HEK293T (cell line): Measurements from ENCODE around the gene KRTAP4-11.
"Not testable (repeated sequence)": the region's sequence is repeated elsewhere in the genome, so short reads cannot be mapped to it uniquely, and the experiment has no call there.

Experiments used
- CTCF ChIA-PET: fragments of 350-600 bp; formaldehyde crosslinking; extraction: SDS; loops from one replicate; lab custom pipeline; 2021; ENCODE audit warnings: antibody characterized with exemption, inconsistent platforms; lab: Yijun Ruan, JAX
- POLR2A ChIA-PET: fragments of 350-600 bp; formaldehyde crosslinking; extraction: SDS; loops from one replicate; lab custom pipeline; 2020; ENCODE audit warnings: antibody characterized with exemption, inconsistent platforms; lab: Yijun Ruan, JAX
- DNase-seq: peaks from one replicate; pipeline ENCODE4 v3.0.0; 2012; ENCODE audit warnings: mixed read lengths; ENCODE audit errors: extremely low spot score
- ARNT ChIP-seq: fragments of 450-650 bp; IDR thresholded peaks from 2 replicates; pipeline ENCODE4 v1.6.1; 2017; ENCODE audit warnings: mild to moderate bottlenecking
- BHLHE40 ChIP-seq: fragments of 450-650 bp; IDR thresholded peaks from 2 replicates; pipeline ENCODE4 v1.6.1; 2016; ENCODE audit warnings: mild to moderate bottlenecking, moderate library complexity, borderline replicate concordance
- CTBP1 ChIP-seq: fragments of 450-650 bp; IDR thresholded peaks from 2 replicates; pipeline ENCODE4 v1.6.1; 2016; ENCODE audit warnings: borderline replicate concordance
- ELF4 ChIP-seq: fragments of 450-650 bp; IDR thresholded peaks from 2 replicates; pipeline ENCODE4 v1.6.1; 2017; ENCODE audit warnings: antibody characterized with exemption
- FOXA1 ChIP-seq: fragments of 450-650 bp; IDR thresholded peaks from 2 replicates; pipeline ENCODE4 v1.6.1; 2016; ENCODE audit warnings: mild to moderate bottlenecking
- FOXK2 ChIP-seq: fragments of 450-650 bp; IDR thresholded peaks from 2 replicates; pipeline ENCODE4 v1.6.1; 2016; ENCODE audit warnings: mild to moderate bottlenecking
- FOXM1 ChIP-seq: fragments of 450-650 bp; IDR thresholded peaks from 2 replicates; pipeline ENCODE4 v1.6.1; 2017; ENCODE audit warnings: mild to moderate bottlenecking, borderline replicate concordance
- HDGF ChIP-seq: fragments of 450-650 bp; IDR thresholded peaks from 2 replicates; pipeline ENCODE4 v1.6.1; 2017; ENCODE audit warnings: antibody characterized with exemption, borderline replicate concordance
- L3MBTL2 ChIP-seq: fragments of 450-650 bp; conservative IDR thresholded peaks from 2 replicates; pipeline ENCODE4 v1.6.1; 2016; ENCODE audit warnings: mild to moderate bottlenecking
- LEF1 ChIP-seq: fragments of 450-650 bp; IDR thresholded peaks from 2 replicates; pipeline ENCODE4 v1.6.1; 2017; ENCODE audit warnings: mild to moderate bottlenecking, borderline replicate concordance
- NFRKB ChIP-seq: fragments of 450-650 bp; IDR thresholded peaks from 2 replicates; pipeline ENCODE4 v1.6.1; 2016; ENCODE audit warnings: mild to moderate bottlenecking, moderate library complexity
- SP1 ChIP-seq: fragments of 450-650 bp; IDR thresholded peaks from 2 replicates; pipeline ENCODE4 v1.6.1; 2017
- SUZ12 ChIP-seq: fragments of 450-650 bp; IDR thresholded peaks from 2 replicates; pipeline ENCODE4 v1.6.1; 2016; ENCODE audit warnings: mild to moderate bottlenecking
- TARDBP ChIP-seq: fragments of 450-650 bp; IDR thresholded peaks from 2 replicates; pipeline ENCODE4 v1.6.1; 2016
- ZNF384 ChIP-seq: fragments of 450-650 bp; IDR thresholded peaks from 2 replicates; pipeline ENCODE4 v1.6.1; 2016
- TF ChIP-seq, protein P1 (sequence below): fragments of 450-650 bp; IDR thresholded peaks from 2 replicates; pipeline ENCODE4 v1.6.1; 2016

The KRTAP4-11 gene

DNA sequence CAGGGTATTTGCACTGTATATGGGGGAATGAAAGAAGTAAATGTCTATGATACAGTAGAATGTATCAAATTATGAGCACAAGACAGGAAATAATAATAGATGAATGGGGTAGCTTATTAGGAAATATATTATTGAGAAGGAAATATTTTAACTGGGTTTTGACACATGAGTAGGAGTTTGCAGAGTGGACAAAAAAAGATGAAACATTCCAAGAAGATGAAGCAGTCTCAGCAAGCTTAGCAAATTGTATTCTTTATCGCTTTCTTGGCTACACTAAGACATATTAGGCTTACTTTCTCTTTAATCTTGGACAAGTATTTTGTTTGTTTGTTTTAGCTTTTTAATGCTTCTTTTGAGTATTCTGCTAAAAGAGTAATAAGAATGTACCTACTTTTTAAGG lies 14.3 kb downstream of the KRTAP4-11 start:
- no peak for DNase-seq
- CTCF ChIA-PET: interaction anchor here (0.6 kb wide), 1 partner anchor 219 kb away, joined by 3 read pairs; the partner anchor contains the start of gene KRT20
- TF ChIP-seq FOXK2 (no peak), TARDBP (no peak), ZNF384 (no peak), BHLHE40 (no peak)
- POLR2A ChIA-PET: no interaction called here

GRCh38 chr17:41101586-41102259 lies 16.4 kb downstream of the KRTAP4-11 start, which contains the start of gene KRTAP4-16:
TSS of gene KRTAP4-16 (minus strand) at chr17:41102209. CDS start at chr17:41102209, 0 bp downstream.
- ChIA-PET POLR2A (no interaction called here), CTCF (no interaction called here)
- no peak for TF ChIP-seq LEF1
- no peak for TF ChIP-seq ZNF384
- TF ChIP-seq L3MBTL2: no peak
- TF ChIP-seq TARDBP: no peak
- no peak for TF ChIP-seq FOXM1
- TF ChIP-seq SP1: no peak
- TF ChIP-seq FOXA1: no peak
- no peak for TF ChIP-seq HDGF
- TF ChIP-seq CTBP1: no peak
- no peak for TF ChIP-seq SUZ12
- TF ChIP-seq ARNT: no peak
- TF ChIP-seq, protein P1, sequence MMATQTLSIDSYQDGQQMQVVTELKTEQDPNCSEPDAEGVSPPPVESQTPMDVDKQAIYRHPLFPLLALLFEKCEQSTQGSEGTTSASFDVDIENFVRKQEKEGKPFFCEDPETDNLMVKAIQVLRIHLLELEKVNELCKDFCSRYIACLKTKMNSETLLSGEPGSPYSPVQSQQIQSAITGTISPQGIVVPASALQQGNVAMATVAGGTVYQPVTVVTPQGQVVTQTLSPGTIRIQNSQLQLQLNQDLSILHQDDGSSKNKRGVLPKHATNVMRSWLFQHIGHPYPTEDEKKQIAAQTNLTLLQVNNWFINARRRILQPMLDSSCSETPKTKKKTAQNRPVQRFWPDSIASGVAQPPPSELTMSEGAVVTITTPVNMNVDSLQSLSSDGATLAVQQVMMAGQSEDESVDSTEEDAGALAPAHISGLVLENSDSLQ: no peak
- TF ChIP-seq NFRKB: no peak
- no peak for TF ChIP-seq BHLHE40
- no peak for TF ChIP-seq FOXK2
- TF ChIP-seq ELF4: no peak
- DNase-seq: no peak

DNA sequence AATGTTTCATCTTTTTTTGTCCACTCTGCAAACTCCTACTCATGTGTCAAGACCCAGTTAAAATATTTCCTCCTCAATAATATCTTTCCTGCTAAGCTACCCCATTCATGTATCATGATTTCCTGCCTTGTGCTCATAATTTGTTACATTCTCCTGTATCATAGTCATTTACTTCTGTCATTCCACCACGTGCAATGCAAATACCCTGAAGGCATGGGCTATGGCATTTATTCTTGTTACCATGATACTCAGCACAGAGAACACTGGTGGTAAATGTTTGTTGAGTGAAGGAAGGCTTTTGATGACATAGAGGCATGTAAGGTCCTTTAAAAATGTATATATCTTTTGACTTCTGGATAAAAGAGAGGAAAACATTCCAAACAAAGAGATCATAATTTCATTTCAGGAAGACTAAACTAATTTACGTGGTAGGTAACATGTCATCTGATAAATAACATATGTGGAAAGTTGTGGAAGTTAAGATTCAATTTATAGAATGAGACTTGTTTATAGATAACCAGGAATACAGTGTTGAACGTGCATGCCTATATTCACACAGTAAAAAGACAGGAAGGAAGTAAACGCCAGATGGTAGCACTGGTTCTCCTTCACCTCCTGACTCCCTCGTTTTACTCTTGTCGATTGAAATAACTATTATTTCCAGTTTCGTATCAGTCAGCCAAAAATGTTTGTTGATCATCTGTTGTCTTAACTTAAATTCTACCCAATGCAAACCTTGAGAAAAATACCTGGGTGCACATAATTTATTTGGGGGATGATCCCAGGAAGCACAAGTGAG lies 18.3 kb downstream of the KRTAP4-11 start:
- DNase-seq, CTCF ChIA-PET, POLR2A ChIA-PET: not testable (repeated sequence)

DNA sequence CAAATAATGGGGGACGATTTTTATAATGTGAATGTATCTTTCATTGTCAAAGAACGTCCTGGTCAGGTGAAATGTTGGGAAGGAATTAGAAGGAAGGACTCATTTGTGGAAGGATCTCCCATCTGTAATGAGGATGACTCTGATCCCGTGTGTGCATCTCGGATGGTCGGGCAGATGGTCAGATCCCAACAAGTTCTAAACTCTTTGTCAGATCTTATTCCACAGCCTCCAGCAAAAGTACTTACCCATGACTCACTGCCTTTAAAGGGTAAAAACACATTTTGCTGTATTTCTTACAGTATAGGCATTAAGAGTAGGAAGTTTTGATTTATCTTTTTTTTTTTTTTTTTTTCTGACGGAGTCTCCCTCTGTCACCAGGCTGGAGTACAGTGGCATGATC lies 19.7 kb downstream of the KRTAP4-11 start:
- ChIA-PET CTCF (no interaction called here), POLR2A (no interaction called here)
- no peak for TF ChIP-seq NFRKB
- no peak for TF ChIP-seq HDGF
- no peak for TF ChIP-seq L3MBTL2
- no peak for TF ChIP-seq CTBP1
- no peak for DNase-seq

GRCh38 chr17:41098042-41098441 lies 20.1 kb downstream of the KRTAP4-11 start, which contains the start of gene KRTAP4-8:
TSS of gene KRTAP4-8 (minus strand) at chr17:41098142. CDS start at chr17:41098084, 58 bp downstream.
- CTCF ChIA-PET: no interaction called here
- POLR2A ChIA-PET: no interaction called here
- DNase-seq: no peak
- no peak for TF ChIP-seq ARNT
- no peak for TF ChIP-seq SUZ12
- TF ChIP-seq, protein P1: no peak
- no peak for TF ChIP-seq LEF1
- TF ChIP-seq BHLHE40: no peak
- TF ChIP-seq SP1: no peak
- TF ChIP-seq FOXM1: no peak
- no peak for TF ChIP-seq NFRKB
- TF ChIP-seq FOXK2: no peak
- no peak for TF ChIP-seq ELF4
- TF ChIP-seq CTBP1: no peak
- TF ChIP-seq FOXA1: no peak
- TF ChIP-seq L3MBTL2: no peak
- no peak for TF ChIP-seq HDGF
- TF ChIP-seq ZNF384: no peak
- no peak for TF ChIP-seq TARDBP

GRCh38 chr17:41096055-41096454 lies 22.1 kb downstream of the KRTAP4-11 start:
- CTCF ChIA-PET: no interaction called here
- TF ChIP-seq ZNF384: no peak
- TF ChIP-seq BHLHE40: no peak
- TF ChIP-seq SUZ12: no peak
- TF ChIP-seq L3MBTL2: no peak
- TF ChIP-seq NFRKB: no peak
- TF ChIP-seq SP1: no peak
- no peak for TF ChIP-seq ELF4
- no peak for TF ChIP-seq TARDBP
- TF ChIP-seq LEF1: no peak
- POLR2A ChIA-PET: no interaction called here
- DNase-seq: no peak

DNA sequence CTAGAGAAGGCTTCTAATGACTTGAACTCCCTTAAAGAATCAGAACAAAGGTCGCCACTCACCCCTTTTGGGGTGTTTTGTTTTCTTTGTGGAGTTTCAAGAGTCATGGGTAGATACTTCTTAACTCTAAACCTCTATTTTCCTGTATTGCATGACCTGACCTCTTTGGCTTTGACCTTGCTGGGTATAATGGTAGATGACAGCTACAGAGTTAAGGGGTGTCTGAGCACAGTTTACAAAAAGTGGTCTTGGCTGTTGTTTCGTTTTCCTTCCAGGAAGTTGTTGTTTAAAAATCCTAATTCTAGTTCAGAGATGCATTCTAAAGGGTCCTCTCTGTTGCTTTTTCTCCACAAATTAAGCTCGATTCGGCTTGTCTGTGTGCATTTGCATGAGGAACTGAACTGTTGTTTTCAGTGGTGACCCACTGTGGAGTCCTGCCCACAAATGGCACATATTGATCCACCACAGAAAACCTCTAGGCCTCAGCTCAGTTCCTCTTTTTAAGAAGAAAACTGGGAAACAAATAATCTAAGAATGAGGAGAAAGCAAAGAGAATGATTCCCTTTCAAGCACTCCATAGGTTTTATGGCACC lies 29.3 kb downstream of the KRTAP4-11 start:
- POLR2A ChIA-PET, CTCF ChIA-PET, DNase-seq: not testable (repeated sequence)

DNA sequence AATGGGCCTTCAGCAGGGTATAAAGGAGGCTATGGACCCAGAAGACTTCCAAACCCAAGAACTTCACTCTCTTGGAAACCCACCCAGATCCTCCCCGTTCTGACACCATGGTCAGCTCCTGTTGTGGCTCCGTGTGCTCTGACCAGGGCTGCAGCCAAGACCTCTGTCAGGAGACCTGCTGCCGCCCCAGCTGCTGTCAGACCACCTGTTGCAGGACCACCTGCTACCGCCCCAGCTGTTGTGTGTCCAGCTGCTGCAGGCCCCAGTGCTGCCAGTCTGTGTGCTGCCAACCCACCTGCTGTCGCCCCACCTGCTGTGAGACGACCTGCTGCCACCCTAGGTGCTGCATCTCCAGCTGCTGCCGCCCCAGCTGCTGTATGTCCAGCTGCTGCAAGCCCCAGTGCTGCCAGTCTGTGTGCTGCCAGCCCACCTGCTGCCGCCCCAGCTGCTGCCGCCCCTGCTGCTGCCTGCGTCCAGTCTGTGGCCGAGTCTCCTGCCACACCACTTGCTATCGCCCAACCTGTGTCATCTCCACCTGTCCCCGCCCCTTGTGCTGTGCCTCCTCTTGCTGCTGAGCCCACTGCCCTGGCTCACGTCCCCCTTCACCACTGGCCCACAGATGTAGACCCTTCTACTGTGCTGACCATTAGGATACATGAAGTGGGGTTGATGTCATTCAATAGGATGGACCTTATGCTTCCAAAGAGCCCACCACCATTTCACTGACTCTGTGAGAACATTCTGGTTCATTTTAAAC lies 33.9 kb downstream of the KRTAP4-11 start, which contains the start of gene KRTAP4-7:
Gene KRTAP4-7 (plus strand): TSS at position 51 of the 757 bp plus-strand sequence. CDS start 57 bp downstream, at position 108.
- POLR2A ChIA-PET: not testable (repeated sequence)

GRCh38 chr17:41083427-41083826 lies 34.7 kb downstream of the KRTAP4-11 start:
- CTCF ChIA-PET: not testable (repeated sequence)

More for the DNA sequence above, 33.9 kb downstream of the KRTAP4-11 start, which contains the start of gene KRTAP4-7:
- DNase-seq, CTCF ChIA-PET: not testable (repeated sequence)

More at GRCh38 chr17:41083427-41083826, 34.7 kb downstream of the KRTAP4-11 start:
- POLR2A ChIA-PET, DNase-seq: not testable (repeated sequence)
